ENCODE data around the gene PPP1R26. TPM values are rescaled to one million over a fixed set of nuclear protein-coding genes. Genes with fewer than 3 reads are reported as not detected.
A peak's percentile ranks its signal among the peaks of the same experiment; 100 is the strongest.

PPP1R26 gene
- total RNA-seq, 4 donors from 2014 or later = 22.3 to 29.8 (median 25.7) TPM

DNA sequence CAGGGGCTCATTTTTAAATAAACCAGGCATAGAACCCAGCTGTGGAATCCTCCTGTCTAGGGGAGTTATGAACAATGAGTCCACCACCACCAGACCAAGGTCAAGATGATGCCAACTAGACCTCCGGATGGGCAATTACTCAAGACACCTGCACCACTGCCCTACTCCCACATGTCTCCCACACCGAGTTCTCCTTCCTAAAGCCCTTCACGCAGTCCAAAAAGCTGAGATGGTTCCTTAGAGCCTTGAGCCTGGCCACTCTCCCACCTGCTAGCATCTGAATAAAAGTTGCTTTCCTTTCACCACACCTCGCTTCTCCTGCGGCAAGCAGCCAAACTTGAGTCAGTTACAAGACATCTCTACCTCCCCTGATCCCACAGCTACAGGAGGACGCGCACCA lies 15.4 kb upstream of the PPP1R26 start:
- H3K36me3 ChIP-seq = no peaks in the 10 kb centered on the region
- no peak for DNase-seq
- WGBS, 2 donors = 92 to 94% methylated on average over 5 to 7 of the region's 7 CpGs
- H3K27me3 ChIP-seq = no peaks in the 10 kb centered on the region
- no peak overlapping the region for H3K27ac ChIP-seq
- no peaks in the 10 kb centered on the region for H3K9me3 ChIP-seq
- TF ChIP-seq, protein P1, sequence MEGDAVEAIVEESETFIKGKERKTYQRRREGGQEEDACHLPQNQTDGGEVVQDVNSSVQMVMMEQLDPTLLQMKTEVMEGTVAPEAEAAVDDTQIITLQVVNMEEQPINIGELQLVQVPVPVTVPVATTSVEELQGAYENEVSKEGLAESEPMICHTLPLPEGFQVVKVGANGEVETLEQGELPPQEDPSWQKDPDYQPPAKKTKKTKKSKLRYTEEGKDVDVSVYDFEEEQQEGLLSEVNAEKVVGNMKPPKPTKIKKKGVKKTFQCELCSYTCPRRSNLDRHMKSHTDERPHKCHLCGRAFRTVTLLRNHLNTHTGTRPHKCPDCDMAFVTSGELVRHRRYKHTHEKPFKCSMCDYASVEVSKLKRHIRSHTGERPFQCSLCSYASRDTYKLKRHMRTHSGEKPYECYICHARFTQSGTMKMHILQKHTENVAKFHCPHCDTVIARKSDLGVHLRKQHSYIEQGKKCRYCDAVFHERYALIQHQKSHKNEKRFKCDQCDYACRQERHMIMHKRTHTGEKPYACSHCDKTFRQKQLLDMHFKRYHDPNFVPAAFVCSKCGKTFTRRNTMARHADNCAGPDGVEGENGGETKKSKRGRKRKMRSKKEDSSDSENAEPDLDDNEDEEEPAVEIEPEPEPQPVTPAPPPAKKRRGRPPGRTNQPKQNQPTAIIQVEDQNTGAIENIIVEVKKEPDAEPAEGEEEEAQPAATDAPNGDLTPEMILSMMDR (IDR thresholded peaks at IDR 0.05) = no peak
- no peak for TF ChIP-seq POLR2A (IDR thresholded peaks at IDR 0.05)
- no peak overlapping the region for H3K4me3 ChIP-seq (replicated peaks in 1 of 3)
- H3K4me1 ChIP-seq = no peaks in the 10 kb centered on the region
- intact Hi-C loops (cut with DNase I) = no loop called here

DNA sequence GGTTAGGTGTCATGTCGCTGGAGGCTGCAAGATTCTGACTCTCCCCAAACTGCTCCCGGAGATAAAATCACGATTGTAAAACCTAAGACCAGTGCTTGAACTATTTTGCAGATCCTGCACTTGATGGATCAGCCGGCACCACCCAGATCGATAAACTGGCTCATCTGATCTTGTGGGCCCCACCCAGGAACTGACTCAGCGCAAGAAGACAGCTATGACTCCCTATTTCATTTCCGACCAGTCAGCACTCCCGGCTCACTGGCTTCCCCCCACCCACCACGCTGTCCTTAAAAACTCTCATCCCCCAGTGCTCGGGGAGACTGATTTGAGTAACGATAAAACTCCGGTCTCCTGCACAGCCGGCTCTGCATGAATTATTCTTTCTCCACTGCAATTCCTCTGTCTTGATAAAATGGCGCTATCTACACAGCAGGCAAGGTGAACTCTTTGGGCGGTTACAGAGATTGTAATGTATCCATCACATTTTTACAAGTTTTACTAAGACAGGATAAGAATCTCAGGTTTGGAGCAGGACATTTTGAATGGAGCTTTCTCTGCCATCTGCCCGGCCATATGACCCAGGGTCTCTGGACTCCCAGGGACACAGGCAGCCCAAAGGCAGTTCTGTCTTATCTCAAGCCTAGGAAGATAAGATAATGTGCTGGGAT lies 10.6 kb upstream of the PPP1R26 start:
- H3K27me3 ChIP-seq = no peaks in the 10 kb centered on the region
- WGBS, 2 donors = 66 to 68% methylated on average over 16 of the region's 16 CpGs
- no peaks in the 10 kb centered on the region for H3K36me3 ChIP-seq
- H3K9me3 ChIP-seq = no peaks in the 10 kb centered on the region
- intact Hi-C loops (cut with DNase I) = no loop called here
- H3K4me1 ChIP-seq = no peaks in the 10 kb centered on the region
- no peak for DNase-seq
- H3K4me3 ChIP-seq (replicated peaks in 1 of 3) = no peak overlapping the region
- H3K27ac ChIP-seq = no peak overlapping the region
- TF ChIP-seq, protein P1 (IDR thresholded peaks at IDR 0.05) = no peak
- TF ChIP-seq POLR2A (IDR thresholded peaks at IDR 0.05) = no peak

DNA sequence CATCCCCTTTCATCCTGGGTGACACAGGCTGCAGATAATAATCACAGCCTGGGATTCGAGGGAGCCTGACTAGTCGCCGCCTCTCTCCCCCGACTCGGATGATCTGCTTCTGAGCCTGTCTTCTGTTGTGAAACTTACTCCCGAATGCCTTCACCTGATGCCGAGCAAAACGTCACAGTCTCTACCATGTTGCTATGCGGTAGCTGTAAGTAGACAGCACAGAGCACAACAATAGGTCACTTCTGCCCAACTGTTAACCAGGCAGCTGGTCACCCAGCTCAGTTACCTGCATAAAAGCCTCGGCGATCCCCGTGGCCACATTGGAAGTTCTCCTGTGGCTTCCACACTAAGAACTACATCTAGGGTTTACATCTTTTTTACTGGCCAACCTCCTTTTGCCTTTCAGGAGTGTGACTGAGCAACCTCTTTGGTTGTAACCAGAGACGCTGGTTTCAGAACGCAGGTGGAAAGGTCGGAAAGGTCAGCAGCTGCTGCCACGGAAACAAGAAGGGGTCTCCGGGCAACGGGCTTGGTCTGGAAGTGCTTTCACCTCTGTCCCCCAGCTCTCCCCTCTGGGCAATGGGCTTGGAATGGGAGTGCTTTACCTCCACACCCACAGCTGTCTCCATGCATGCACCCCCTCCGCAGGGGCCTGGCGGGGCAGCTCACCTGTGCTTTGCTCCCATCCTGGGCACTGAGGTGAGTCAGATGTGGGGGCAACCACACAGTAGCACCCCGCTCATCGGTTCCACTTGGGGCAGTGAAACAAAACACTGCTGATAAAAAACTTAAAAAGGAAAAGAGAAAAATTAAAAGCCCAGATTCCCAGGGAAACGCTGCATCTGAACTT lies 7.6 kb upstream of the PPP1R26 start:
- Histone ChIP-seq H3K9me3 (no peaks in the 10 kb centered on the region), H3K36me3 (no peaks in the 10 kb centered on the region), H3K27me3 (no peaks in the 10 kb centered on the region), H3K4me1 (no peaks in the 10 kb centered on the region), H3K27ac (no peak overlapping the region), H3K4me3 (replicated peaks in 1 of 3) (no peak overlapping the region)
- no peak for TF ChIP-seq POLR2A (IDR thresholded peaks at IDR 0.05)
- TF ChIP-seq, protein P1 (IDR thresholded peaks at IDR 0.05) = no peak
- DNase-seq = no peak
- intact Hi-C loops (cut with DNase I) = no loop called here
- 74 to 79% methylated on average over 23 of the region's 23 CpGs for WGBS, 2 donors

DNA sequence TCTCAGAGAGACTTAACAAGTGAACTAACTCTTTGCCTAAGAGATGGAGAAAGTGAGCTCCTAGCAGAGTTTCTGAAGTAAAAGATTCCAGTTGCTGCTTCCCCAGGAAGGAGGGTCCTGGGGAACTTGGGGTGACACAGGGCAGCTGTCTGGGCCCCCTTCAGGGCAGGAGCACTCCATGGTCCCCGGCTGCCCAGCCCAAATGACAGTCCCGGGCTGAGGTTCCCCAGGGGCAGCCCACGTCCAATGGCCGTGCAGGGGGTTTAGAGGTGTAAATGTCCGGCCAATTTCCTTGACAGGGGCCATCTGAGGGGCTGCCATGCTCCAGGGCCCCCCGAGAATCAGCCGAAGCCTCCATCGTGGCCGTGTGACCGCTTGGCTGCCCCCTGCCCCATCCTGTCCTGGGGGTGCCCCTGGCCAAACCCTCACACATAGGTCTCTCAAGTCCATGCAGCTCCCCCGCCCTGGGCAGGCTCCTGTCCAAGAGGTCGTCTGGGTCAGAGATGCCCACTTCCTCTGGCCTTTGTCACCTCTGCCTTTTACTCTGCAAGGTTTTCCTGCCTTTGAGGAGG lies 5.5 kb upstream of the PPP1R26 start:
- Histone ChIP-seq H3K27ac (no peak overlapping the region), H3K9me3 (no peaks in the 10 kb centered on the region), H3K4me1 (peaks cover 0 to 8% of the 10 kb centered on the region in 2 donors), H3K36me3 (no peaks in the 10 kb centered on the region), H3K4me3 (replicated peaks in 1 of 3) (no peak overlapping the region), H3K27me3 (no peaks in the 10 kb centered on the region)
- TF ChIP-seq POLR2A (IDR thresholded peaks at IDR 0.05) = no peak
- TF ChIP-seq, protein P1 (IDR thresholded peaks at IDR 0.05) = no peak
- no peak for DNase-seq
- intact Hi-C loops (cut with DNase I) = no loop called here
- WGBS, 2 donors = 81 to 83% methylated on average over 5 to 10 of the region's 12 CpGs

DNA sequence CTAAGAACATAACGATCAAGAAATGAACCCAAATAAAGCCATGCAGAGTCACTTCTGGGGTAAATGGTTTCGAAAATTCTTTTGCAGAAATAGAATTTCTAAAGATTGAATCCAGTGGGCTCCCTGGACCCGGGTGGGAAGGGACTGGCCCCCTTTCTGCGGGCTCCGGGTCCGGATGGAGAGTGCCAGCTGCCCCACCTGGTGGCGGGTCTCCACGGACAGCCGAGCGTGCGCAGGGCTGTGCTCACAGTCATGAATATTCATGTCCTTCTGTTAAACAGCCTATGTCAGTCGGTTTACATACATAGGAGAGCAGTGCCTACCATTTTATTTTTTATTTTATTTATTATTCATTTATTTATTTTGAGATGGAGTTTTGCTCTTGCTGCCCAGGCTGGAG lies 4.7 kb upstream of the PPP1R26 start:
- WGBS, 2 donors = 23 to 29% methylated on average over 12 of the region's 12 CpGs
- TF ChIP-seq POLR2A (IDR thresholded peaks at IDR 0.05) = no peak
- TF ChIP-seq, protein P1 (IDR thresholded peaks at IDR 0.05) = peak in 3 of 6 experiments; percentile 36 to 44 (median 38)
- peaks cover 0 to 8% of the 10 kb centered on the region in 2 donors for H3K4me1 ChIP-seq
- intact Hi-C loops (cut with DNase I) = no loop called here
- no peaks in the 10 kb centered on the region for H3K36me3 ChIP-seq
- no peak overlapping the region for H3K4me3 ChIP-seq (replicated peaks in 1 of 3)
- H3K9me3 ChIP-seq = no peaks in the 10 kb centered on the region
- peak; percentile 26 to 33 for DNase-seq
- no peaks in the 10 kb centered on the region for H3K27me3 ChIP-seq
- no peak overlapping the region for H3K27ac ChIP-seq

Data from thyroid gland (tissue), 4 donors.